Fibroblast of lung (primary cell): ENCODE results near the gene GPC3.

Source experiments
- CTCF ChIP-seq, 2 donors: IDR thresholded peaks in 1 of 2; conservative IDR thresholded peaks in 1 of 2; 1 replicate in 1 of 2; 2 replicates in 1 of 2; pipeline ENCODE4 v1.5.1; 2011 to 2012; ENCODE audit warnings: low read length in 2 of 2, control low read depth in 1 of 2, inconsistent platforms in 1 of 2, low read depth in 1 of 2, mild to moderate bottlenecking in 1 of 2
- EZH2 ChIP-seq: IDR thresholded peaks from 2 replicates; pipeline ENCODE4 v1.5.1; 2012; ENCODE audit warnings: low read length, control low read depth, mild to moderate bottlenecking; ENCODE audit errors: missing control alignments

DNA sequence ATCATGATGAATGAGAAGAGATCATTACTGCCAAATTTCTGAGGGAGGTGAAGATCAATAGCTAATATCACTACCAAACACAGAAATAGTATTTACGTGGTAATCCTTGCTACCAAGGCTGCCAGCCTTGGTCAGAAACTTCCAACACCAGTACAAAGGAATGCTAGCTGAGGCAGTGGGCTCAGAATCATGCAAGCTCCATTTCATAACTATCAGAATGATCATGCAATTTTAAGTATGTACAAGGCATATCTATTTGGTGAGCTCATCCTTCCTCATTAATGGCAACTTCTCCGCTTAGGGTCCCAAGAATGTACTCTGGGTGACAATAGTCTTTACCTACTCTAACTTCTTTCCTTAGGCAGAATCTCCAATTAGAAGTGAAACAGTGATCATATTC, 135.0 kb downstream of the GPC3 start:
- TF ChIP-seq CTCF (conservative IDR thresholded peaks at IDR 0.05 in 1 of 2, IDR thresholded peaks at IDR 0.05 in 1 of 2; ENCODE audit: low read depth in 1 of 2, low read length in 2 of 2) (no peak), EZH2 (no peak)
